Measurements from ENCODE around the gene TNRC6A. TPM values are rescaled to one million over a fixed set of nuclear protein-coding genes. Genes with fewer than 3 reads are reported as not detected.

The TNRC6A gene
- total and polyA plus RNA-seq, 2 of the 13 experiments (the other 11 are each of a cell fraction or from before 2014, with no cell fraction given) = 30.9 to 43.6 TPM

- TF ChIP-seq PAXIP1 (CRISPR knock-in tag; conservative IDR thresholded peaks at IDR 0.05) (peak; percentile 54), ZNF205 (CRISPR knock-in tag; IDR thresholded peaks at IDR 0.05) (peak; percentile 61), ZNF639 (CRISPR knock-in tag; conservative IDR thresholded peaks at IDR 0.05) (peak; percentile 99), ZNF770 (CRISPR knock-in tag; IDR thresholded peaks at IDR 0.05) (peak; percentile 98), ZNF431 (CRISPR knock-in tag; IDR thresholded peaks at IDR 0.05; ENCODE audit: borderline replicate concordance, low read depth) (peak; percentile 56; the same call in 1 of the 2 replicates), SP5 (CRISPR knock-in tag; IDR thresholded peaks at IDR 0.05; ENCODE audit: borderline replicate concordance, low read depth) (peak; percentile 19; the same call in 1 of the 2 replicates), POGK (CRISPR knock-in tag; conservative IDR thresholded peaks at IDR 0.05) (peak; percentile 70; the same call in 1 of the 2 replicates), ARID5B (CRISPR knock-in tag; IDR thresholded peaks at IDR 0.05) (peak; percentile 59), MEF2D (CRISPR knock-in tag; IDR thresholded peaks at IDR 0.05) (no peak), MED13 (CRISPR knock-in tag; IDR thresholded peaks at IDR 0.05) (peak; percentile 41; the same call in 1 of the 2 replicates), IRF2 (CRISPR knock-in tag; IDR thresholded peaks at IDR 0.05) (peak; percentile 84), TEAD3 (CRISPR knock-in tag; optimal IDR thresholded peaks at IDR 0.05; ENCODE audit: borderline replicate concordance) (peak; percentile 44), ARNT2 (CRISPR knock-in tag; IDR thresholded peaks at IDR 0.05; ENCODE audit: low read depth) (peak; percentile 85), SRSF9 (IDR thresholded peaks at IDR 0.05; ENCODE audit: borderline replicate concordance, insufficient read depth, low read depth, low read length, poor library complexity, severe bottlenecking) (no peak)
These were observed at the start of gene TNRC6A (continued) for GRCh38 chr16:24729243-24729950.
